HG02981 (cell line): ENCODE data around the gene SLC16A4.

Experiments
- ATAC-seq: cut with Tn5 transposase; IDR thresholded peaks from one replicate; pipeline ENCODE4 v1.9.1; 2021; ENCODE audit warnings: mild to moderate bottlenecking, moderate library complexity; ENCODE audit not compliant: unreplicated experiment

SLC16A4 gene

DNA sequence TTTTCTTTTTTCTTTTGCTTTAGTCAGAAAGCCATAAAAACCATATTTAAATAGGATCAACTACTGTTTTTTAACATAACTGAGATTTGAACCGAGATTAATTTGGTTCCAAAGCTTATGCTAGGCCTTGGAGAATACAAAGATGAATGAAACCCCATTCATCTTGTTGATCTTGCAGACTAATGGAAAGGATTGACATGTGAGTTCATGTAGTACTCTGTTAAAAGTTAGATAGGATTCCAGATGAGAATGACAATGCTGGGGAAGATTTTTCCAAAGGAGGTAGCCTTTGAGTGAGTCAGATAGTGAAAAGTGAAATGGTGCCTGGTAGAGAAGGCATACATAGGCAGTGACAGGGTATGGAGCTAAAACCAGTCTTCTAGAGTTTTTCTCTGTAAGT lies 29.0 kb downstream of the SLC16A4 start:
- ATAC-seq, result no peak

GRCh38 chr1:110360431-110360830 lies 30.4 kb downstream of the SLC16A4 start:
- ATAC-seq, result no peak

GRCh38 chr1:110356379-110356778 lies 34.4 kb downstream of the SLC16A4 start:
- no peak for ATAC-seq

DNA sequence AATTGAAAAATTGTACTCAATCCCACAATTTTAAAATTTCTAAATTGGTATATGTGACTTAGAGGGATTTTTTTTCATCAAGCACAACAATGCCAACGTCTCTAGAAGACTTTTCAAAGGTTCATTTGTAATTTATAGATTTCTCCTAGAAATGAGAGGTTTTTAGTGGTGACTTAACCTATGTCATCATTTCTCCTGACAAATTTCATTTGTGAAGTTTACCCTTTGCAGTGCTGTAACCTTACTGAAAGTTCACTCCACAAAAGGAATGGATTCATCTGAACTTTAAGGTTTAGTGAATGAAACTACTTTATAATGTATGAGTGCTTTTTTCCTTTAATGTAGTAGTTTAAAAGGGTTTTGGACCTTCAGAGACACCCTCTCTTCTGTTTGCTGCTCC lies 35.5 kb downstream of the SLC16A4 start:
- ATAC-seq, result no peak

DNA sequence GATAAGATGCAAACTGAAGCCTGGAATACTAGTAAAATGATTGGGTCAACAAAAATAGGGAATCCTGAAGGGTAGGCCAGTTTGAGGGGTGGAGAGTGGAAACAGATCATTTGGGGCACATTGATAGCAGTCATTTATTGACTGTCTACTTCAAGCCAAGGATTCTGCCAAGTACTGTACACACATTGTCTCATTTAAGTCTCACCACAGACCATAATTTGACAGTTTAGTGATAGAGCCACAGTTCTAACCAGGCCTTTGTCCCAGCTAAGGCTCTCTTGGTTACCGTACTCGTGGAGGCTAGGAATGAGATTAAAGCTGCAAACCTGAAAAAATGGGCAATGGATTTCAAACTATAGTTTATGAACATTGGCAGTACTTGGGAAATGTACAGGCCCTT lies 40.5 kb downstream of the SLC16A4 start:
- no peak for ATAC-seq

DNA sequence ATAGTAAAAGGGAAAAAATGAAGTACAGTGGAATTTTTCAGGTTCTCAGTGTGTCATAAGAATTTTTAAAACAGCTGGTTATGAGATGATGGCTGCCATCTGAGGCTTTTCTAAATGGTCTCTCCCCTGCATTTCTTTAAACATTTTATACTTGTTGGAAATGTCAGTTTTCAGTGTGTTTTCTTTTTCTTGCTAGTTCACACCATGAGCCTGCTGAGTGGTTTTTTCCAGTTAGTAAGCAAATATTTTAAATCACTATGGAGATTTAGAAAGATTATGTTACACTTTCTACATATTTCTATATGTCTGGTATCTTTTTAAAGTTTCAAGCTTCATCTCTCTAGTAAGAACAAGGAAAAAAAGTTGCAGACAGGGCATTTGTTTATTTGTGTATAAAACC lies 42.1 kb downstream of the SLC16A4 start:
- ATAC-seq, result no peak

DNA sequence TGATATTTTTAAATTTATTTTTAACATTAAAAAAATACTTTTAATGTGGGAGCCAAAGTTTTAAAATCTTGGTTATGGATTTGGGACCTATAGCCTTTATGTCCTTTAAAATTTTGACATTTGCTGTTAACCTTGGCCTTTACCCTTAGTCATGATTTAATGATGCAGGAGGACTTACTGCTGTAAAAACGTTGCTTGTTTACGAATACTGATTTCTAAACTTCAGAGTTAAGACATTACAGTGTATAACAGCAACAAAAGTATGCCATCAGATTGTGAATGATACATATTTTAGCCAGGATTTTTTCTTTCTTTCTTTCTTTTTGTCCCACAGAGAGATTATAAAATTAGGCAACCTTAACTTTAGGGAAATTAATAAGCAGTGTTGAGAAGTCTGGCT lies 42.8 kb downstream of the SLC16A4 start:
- no peak for ATAC-seq

DNA sequence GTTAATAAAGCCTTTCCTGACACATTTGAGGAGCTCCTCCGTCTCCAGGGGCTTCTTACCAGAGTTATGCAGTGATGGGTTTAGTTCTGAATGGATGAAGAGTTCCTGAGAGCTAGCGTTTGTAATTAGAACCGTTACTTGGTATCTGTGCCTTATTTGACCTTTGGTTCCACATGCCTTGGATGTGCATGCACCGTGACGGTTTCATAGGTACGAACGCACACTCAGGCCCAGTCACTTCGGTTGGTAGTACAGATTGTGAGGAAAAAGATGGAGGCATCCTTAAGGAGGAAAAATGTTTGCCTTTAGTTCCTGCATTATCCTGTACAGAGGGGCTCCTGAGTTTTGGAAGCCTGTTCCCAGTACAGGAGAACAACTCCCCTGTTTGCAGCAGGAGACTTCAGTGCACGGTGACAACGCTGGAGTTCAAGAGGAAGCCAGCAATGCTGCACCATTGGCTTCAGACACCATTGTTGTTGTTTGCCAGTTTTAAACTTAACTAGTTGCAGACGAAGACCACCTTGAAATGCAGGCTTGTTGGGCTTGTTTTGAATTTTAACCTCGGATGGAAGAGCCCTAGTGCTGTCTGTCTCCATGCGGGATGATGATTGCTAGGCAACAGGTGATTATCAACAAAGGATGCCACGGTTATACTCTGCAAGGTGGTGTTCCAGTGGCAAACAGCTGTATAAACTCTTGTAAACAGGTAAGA lies 43.5 kb downstream of the SLC16A4 start:
- ATAC-seq, result no peak

DNA sequence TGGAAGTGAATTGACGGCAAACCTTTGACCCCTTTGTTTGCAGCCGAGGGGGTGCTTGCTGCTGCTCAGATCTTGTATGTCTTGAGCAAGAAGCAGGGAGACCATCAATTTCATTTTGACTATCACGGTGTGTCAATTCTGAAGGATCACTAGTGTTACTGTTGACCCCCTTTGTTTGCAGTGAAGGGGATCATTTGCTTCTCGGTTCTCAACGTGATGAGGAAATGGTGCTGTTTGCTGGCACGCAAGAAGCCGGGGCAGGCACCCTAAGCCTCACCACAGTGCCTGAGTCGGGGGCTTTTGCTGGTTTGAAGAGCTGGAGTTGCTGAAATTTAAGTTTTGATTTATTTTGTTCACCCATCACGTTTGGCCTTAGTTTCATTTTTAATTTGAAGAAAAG lies 44.1 kb downstream of the SLC16A4 start:
- no peak for ATAC-seq

DNA sequence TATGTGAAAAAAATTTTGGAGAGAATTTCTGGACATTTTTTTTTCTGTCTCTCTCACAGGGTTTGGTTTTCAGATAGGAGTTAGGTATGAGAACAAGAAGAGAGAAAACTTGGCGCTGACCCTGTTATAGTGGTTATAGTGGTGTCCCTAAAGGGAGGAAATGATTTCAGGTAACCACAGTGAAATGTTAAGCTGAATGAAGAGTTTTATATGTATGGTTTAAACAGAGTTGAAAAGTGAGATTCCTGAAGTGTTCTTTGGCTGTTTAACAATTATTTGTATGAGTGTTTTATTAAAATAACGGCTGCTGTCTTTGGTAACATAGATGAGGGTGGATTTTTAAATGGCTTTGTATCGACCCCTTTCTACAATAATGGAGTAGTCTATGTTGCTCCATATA lies 45.3 kb downstream of the SLC16A4 start:
- no peak for ATAC-seq

DNA sequence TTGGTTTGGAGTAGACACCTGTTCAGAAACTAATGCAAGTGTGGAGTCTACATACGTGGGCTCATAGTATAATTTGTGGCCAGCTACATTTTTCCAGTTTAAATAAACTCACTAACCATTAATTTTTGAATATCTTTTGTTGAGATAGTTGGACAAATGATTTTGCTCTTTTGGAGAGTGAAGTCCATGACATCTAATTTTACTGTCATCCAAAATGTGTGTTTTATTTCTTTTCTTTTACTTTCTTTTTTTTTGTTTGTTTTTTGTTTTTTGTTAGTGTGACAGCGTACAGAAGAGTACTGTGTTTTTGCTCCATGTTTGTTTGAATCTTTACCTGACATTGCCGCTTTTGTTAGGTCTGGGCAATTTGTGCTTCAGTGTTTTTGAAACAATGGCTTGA lies 46.7 kb downstream of the SLC16A4 start:
- ATAC-seq, result no peak

DNA sequence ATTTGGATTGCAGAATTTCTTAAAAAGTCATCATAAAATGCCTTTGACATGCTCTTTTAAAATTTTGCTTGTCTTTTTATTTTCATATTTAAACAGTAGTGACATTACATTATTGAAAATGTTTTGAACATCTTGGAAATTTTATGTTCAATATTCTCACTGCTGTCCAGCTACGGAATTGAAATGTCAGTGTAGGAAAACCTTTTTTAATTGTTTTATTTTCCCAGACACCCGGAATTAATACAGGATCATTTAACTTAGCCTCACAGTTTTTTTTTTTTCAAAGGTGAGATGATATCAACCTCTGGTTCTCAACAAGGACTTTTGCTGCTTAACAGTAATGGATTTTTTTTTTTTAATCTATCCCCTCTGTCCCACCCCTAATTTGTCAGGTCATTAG lies 47.6 kb downstream of the SLC16A4 start:
- ATAC-seq, result no peak

DNA sequence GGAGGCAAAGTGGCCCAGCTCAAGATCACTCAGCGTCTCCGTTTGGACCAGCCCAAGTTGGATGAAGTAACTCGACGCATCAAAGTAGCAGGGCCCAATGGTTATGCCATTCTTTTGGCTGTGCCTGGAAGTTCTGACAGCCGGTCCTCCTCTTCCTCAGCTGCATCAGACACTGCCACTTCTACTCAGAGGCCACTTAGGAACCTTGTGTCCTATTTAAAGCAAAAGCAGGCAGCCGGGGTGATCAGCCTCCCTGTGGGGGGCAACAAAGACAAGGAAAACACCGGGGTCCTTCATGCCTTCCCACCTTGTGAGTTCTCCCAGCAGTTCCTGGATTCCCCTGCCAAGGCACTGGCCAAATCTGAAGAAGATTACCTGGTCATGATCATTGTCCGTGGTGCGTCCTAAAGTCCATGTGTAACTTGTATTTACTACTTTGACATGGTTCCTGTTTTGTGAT lies 48.9 kb downstream of the SLC16A4 start:
- ATAC-seq, result no peak

DNA sequence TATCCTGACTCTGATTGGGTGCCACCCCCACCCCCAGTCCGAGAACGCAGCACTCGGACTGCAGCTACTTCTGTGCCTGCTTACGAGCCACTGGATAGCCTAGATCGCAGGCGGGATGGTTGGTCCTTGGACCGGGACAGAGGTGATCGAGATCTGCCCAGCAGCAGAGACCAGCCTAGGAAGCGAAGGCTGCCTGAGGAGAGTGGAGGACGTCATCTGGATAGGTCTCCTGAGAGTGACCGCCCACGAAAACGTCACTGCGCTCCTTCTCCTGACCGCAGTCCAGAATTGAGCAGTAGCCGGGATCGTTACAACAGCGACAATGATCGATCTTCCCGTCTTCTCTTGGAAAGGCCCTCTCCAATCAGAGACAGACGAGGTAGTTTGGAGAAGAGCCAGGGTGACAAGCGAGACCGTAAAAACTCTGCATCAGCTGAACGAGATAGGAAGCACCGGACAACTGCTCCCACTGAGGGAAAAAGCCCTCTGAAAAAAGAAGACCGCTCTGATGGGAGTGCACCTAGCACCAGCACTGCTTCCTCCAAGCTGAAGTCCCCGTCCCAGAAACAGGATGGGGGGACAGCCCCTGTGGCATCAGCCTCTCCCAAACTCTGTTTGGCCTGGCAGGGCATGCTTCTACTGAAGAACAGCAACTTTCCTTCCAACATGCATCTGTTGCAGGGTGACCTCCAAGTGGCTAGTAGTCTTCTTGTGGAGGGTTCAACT lies 49.5 kb downstream of the SLC16A4 start:
- ATAC-seq, result no peak

- ATAC-seq, result no peak
Measured at GRCh38 chr1:110340207-110340468, 50.7 kb downstream of the SLC16A4 start.

GRCh38 chr1:110339407-110340206 lies 51.2 kb downstream of the SLC16A4 start:
- ATAC-seq, result no peak

DNA sequence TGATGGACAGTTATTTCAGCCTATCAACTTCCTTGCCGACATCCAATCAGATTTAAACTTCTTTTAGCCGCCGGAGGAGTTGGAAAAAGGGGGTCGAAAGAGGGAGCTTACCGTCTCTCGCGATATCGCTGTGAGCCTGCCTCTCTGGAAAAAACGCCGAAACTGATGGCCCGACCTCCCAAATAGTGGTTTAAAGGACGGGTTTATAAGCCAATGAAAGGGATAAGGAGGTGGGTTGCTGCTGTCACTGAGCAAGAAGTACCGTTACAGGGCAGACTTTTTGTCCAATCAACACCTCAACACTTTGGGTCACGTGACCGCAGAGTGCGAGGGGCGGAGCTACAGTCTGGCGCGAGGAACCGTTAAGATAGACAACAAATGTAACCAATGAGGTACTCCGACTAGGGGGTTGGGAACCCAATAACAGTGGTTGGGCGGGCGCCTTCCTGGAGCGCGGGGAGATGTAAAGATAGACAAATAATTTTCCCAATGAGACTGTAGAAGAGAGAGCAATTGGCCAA lies 51.9 kb downstream of the SLC16A4 start, which contains the start of gene RBM15:
Gene RBM15 (plus strand): TSS at position 492 of the 521 bp plus-strand sequence. CDS start 29 bp downstream, at position 521.
- peak; percentile 64 for ATAC-seq

- ATAC-seq, result peak; percentile 67
Measured at GRCh38 chr1:110338309-110338885, 52.4 kb downstream of the SLC16A4 start.

DNA sequence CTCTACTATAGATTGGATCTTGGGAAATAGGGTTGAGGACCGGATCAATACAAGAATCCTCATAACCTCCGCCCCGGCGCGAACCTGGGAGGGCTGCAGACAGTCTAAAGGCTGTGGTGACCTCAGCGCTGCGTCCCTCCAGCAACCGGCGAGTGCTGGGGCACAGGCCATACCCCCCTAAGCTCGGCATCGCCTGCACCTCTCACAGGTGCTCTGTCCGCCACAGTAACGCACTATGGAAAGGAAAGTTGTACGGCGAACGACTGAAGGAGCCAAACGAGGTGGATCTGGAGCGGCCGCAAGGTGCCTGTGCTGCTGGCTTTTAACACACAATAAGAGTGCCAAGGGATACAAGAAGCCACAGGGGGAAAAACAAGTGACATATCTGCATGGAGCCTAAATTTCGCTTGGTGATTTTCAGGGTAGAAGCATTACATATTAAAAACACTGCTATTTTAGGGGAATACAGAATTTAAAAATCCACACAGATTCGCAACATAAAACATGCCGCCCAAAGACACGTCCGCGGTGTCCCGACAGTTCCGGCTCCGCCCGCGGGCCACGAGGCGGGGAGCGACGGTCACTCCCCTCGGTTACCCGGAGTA lies 53.0 kb downstream of the SLC16A4 start:
- no peak for ATAC-seq

DNA sequence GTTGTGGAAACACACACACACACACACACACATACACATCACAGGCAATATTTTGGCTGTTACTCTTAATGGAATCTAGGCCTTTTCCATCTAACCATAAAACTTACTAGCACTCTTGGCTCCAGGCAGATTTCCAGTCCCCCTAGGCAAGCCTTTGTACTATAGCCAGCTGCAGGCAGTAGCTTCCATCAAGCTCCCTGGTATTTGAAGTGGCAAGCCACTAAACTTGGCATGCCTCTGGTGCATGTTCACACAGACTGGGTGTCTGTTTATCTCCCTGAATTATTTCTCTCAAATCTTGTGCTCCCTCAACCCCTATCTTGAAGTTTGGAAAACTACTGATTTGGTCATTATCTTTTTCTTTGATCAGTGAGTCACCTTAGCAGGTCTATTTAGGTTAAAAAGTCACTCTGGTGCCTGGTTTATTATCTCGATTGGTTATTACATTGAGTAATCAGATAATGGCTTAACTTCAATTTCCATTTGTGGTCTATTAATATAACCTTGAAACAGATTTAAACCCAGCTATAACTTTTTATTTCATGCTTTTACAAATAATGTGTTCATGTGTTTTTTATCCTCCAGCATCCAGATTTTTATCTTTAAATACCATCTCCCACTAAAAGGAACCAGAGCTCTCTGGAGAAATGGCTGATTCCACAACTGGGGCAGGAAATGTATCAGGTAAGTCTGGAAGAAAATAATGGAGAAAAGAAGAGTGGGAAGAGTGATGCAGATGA lies 54.4 kb downstream of the SLC16A4 start:
- no peak for ATAC-seq
